HG02623 (cell line): Measurements from ENCODE around the gene FUOM.

Experiments used
- ATAC-seq: cut with Tn5 transposase; IDR thresholded peaks from one replicate; pipeline ENCODE4 v1.9.1; 2021; ENCODE audit warnings: moderate library complexity; ENCODE audit not compliant: unreplicated experiment

Gene FUOM

DNA sequence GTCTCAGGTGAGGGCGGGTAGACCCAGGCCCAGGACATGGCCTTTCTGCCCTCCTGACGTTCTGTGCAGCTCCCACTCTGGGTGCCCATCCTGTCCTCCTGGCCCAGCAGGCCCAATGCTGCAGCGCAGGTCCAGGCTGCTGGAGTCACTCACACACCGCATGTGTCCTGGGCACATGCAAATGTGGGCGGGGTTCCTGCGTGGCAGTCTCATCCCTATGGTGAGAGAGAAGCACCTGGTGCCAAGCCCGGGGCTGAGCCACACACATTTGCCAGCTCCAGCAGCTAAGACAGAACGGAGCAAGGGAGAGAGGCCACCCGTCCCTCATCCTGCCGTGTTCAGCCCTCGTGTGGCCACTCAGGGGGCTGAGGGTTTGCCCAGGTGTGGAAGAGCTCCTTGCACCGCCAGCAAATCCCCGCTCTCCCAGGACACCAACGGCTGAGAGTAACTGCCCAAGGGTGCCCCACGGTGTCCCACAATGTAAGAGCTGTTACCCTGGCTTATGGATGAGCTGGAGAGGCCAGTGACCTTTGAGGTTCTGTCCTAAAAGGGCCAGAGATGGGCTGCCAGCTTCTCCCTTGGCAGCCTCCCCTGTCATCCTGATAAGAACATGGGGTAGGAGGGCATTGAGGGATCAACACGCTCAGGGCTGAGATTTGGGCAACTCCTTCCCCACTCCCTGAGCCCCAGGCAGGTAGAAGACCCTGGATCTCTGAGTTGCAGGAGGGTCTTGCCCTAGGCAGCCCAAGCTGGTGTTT is 4.4 kb downstream of the FUOM start:
- ATAC-seq: no peak

DNA sequence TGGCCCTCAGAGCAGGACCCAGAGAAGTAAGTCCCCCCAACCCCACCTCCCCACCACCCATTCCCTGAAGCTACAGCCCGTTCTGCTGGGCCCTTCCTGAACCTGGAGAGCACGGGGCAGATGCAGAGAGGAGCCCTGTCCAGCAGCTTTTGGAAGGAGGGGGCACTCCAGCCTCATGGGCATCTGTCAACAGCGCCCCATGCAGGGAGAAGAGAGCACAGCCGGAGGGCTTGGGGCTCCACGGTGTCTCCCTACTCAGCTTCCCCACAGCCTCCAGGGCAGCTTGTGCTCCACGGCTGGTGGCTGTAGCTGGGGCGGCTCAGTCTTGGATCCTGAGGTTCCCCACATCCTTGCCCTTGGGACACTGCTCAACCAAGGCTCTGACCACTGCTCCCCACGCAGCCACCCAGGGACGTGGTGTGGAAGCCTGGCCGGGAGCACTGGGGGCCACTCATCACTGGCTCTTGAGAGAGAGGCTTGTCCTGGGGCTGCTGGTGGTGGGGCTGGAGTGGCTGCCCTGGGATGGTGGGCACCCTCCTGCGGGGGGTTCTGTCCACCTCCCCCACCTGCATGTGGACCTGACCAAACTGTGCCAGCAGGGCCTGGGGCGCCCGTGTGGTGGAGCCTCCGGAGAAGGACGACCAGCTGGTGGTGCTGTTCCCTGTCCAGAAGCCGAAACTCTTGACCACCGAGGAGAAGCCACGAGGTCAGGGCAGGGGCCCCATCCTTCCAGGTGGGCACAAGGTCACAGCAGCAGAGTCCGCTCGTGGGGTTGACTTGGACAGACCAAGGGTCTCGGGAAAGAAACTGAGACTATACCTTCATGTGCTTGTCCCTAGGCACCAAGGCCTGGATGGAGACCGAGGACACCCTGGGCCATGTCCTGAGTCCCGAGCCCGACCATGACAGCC is 6.2 kb downstream of the FUOM start:
- ATAC-seq: no peak

DNA sequence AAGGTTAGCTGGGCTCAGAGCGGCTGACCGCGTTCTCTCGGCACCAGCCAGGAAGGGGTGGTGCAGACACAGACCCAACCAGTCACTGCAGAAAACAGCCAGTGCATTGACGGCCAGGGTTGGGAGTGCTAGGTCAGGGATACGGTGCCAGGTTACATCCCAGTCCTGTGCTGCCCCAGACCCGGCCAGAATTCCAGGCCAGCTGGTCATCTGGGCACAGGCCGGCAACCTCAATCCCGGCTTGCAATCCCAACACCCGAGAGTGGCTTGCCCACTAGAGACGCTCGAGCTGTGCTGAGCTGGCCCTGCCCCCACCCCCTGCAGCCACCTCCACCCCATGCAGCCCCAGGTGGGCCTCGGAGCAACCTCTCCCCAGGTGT is 6.9 kb downstream of the FUOM start:
- no peak for ATAC-seq

DNA sequence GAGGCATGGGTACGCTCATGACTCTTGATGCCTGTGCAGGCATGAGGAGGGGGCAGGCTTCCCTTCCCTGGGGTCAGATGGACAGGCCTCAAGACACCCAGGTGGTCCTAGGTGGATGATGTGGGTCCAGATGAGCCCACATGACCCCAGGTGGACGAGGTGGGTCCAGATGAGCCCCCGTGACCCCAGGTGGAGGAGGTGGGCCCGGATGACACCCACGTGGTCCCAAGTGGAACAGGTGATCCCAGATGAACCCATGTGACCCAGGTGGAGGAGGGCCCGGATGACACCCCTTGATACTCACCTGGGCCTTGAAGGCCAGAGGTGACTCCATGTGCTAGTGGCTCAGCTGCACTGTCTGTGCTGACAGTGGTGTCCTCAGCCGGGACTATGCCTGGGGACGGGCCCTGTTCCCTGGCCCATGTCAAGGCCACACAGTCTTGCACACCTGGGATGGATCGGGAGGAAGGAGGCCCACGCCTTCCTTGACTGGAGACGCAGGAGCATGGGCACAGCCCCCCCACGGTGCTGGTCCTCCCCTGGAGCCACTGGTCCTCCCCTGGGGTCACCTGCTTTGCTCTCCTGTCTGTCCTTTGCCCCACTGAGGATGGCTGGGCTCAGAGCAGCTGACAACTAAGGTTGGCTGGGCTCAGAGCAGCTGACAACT is 7.4 kb downstream of the FUOM start:
- no peak for ATAC-seq

DNA sequence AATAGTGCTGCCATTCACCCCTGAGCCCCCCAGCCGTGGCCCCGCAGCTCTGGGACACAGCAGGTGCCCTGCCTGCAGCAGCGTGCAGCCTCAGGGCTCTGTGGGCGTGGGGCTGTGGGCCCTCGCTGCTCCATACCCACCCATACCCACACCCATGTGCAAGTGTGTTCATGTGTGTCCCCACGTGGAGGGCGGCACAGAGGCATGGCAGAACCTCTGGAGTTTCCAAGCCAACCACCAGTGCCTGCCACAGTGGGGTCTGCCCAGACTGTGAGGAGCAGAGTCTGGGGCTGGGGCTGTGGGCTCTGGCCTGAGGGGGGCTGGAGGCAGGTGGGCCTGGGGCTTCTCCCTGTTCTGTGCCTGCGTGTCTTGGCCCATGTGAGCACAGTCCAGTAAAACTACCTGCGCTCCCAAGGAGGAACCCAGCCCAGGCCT is 8.2 kb downstream of the FUOM start:
- ATAC-seq: no peak

DNA sequence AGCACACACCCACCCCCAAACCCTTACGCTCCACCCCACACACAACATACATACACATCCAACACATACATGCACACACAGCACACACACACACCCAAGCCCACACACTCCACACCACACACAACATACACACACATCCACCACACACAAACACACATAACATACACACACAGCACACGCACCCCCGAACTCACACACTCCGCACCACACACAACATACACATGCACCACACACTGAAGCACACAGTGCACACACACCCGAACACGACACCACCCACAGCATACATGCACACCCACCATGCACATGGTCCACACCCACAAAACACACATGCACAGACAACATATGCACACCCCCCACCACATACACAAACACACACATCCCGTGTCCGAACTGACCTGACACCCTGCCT is 8.7 kb downstream of the FUOM start:
- ATAC-seq: no peak

DNA sequence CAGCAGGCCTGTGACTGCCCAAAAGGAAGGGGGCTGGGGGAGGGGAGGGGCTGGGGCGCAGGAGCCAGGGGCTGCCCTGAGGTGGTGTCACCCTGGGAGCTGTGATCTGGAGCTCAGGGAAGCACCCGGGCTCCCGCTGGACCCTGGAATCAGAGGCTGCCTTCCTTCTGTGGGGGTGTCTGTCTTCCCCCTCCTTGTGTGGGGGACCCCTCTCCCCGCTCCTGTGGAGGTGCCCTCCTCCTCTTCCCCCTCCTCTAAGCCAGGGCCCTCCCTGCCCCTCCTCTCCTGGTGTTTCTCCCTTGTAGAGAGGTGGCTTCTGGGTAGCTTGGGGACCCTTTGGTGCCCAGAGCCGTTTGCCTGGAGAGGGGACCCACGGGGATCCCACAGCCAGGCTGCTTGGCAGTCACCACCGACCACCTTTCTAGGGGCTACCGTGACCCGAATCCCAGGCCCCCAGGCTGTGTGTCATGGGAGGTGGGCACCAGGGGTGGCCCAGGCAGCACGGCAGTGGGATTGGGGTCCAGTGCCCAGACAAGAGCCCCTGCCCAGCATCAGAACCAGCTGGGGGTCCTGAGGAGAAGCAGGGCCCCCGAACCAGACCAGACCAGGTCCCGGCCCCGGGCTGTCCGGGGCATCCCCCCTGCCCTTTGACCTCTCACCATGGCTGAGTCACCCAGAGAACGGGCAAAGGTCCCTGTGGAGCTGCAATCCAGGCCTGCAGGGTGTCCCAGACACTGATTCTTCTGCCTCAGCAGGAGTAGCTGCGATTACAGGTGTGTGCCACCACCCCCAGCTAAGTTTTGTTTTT is 9.9 kb downstream of the FUOM start:
- ATAC-seq: no peak

DNA sequence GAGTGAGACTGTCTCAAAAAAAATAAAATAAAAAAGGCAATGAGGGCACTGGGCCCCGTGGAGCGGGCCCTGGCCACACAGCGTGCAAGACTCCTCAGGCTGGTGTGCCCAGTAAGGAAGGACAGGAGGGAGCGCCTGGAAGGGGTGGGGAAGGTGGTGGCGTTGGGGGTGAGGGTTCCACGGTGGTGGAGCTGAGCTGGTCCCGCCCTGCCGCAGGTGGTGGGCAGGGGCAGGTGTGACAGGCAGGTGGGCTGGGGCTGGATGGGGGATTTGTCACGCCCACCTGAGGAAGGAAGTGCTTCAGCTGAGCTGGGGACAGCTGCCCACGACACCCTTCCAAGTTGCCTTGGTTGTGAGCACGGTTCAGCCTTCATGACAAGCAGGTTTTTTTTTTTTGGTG is 11.4 kb downstream of the FUOM start:
- ATAC-seq: no peak

DNA sequence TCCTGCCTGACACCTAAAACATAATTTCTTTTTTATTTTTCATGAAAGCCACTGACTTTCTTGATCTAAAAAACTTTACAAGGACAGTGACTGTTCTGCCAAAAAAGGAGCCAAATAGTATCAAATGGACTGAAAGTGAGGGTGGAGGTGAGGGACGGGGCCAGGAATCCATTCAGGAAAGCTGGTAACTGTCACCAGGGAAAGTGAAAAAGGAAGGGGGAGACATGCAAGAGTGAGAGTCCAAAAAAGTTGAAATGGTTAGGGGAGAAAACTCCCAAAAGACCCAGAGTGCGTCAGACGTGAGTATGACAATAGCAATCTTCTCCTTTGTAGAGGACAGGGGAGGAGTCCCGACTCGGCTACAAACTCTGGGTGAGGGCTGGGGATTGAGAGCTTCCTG is 13.6 kb downstream of the FUOM start:
- ATAC-seq: no peak

DNA sequence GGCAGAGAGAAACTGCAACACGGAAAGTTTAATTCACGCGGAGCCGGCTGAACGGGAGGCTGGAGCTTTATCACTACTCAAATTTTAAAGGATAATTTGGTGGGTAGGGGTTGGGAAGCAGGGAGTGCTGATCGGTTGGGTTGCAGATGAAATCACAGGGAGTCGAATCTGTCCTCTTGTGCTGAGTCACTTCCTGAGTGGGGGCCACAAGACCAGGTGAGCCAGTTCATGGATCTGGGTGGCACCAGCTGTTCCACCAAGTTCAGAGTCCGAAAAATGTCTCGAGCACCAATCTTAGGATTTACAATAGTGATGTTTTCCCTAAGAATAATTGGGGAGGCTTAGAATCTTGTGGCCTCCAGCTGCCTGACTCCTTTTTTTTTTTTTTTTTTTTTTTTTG is 14.3 kb downstream of the FUOM start:
- no peak for ATAC-seq

DNA sequence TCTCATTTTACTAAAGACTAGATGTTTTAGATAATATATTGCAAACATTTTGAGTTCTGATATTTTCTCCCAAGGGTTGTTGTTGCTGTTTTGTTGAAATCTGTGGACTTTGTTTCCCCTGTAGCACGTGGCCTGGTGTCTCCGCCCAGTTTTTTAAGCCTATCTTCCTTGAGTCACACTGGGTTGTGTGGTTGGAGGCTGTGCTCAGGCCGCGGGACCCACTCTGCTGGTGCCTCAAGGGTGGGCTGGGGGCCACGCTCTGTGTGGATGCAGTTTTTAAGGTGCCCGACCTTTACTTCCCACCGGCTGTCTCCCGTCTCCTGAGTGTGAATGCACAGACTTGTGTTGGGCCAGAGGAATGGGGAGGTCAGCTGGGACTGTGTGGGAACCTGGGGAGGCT is 14.9 kb downstream of the FUOM start:
- ATAC-seq: no peak

DNA sequence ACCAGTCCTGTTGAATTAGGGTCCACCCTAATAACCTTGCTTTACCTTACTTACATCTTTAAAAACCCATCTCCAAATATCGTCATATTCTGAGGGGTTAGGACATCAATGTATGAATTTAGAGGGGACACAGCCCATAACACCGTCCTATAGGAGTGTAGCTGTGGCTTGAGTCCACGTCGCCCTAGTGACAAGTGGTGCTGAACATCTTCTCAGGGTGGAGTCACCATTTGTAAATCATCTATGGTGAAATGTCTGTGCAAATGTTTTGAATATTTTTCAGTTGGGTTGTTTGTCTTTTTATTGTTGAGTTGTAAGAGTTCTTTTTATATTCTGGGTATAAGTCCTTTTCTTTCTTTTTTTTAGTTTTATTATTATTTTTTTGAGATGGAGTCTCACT is 15.8 kb downstream of the FUOM start:
- ATAC-seq: no peak

DNA sequence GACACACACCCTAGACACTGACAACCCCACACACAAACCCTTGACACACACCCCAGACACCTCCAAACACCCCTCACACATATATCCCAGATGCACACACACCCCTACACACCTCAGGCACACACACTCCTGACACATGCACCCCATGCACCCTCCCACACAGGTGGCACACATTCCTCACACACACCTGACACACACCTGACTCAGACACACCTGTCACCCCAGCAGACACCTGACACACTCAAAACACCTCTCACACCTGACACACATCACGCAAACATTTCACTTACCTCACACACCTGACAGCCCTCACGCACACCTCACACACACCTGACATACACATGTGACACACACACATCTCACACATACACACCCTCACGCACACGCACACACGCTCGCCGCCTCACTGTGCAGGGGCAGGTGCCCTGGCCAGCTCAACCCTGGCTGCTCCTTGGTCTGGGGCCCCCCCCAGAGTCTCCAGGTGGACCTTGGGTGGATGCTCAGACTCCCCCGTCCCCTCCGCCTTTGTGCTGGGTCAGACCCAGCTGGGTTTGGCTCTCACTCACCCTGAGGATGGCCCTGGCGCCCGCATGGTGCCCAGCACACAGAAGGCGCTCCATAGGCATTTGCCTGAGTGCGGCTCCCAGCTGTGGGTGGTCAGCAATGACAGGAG is 18.0 kb downstream of the FUOM start:
- no peak for ATAC-seq

DNA sequence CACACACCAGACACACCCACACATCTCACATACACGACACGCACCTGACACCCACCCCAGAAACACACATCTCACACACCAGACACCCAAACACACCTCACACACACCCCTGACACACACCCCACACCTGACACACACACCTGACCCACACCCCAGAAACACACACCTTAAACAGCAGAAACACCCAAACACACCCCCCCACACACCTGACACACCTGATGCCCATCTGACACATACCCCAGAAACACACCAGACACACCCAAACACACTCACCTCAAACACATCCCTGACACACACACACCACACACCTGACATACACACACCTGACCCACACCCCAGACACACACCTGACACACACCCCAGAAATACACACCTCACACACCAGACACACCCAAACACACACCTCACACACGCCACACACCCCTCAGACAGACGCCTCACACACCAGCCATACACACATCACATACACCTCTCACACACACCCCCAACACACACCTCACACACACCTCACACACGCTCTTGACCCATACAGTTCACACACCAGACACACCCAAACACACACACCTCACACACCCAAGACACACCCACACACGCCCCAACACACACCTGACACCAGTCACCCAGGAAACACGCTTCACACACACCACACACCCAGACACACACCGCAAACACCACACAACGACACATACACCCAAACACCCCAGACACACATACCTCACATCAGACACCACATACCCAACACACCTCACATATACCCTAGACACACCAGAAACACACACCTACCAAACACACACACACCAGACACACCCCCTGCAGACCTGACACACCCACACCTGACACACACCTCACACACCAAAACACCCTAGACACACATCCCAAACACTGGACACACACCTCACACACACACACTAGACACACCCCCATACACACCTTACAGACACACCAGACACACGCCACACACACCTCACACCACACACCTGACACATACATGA is 19.4 kb downstream of the FUOM start:
- no peak for ATAC-seq

DNA sequence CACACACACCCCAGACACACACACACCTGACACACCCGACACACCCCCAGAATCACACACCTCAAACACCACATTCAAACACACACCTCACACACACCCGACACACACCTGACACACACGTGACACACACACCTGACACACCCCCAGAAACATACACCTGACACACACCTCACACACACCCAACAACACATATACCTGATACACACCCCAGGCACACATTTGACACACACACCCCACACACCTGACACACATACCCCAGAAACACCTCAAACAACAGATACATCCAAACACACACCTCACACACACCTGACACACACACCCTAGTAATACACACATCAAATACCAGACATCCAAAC is 20.5 kb downstream of the FUOM start:
- no peak for ATAC-seq

DNA sequence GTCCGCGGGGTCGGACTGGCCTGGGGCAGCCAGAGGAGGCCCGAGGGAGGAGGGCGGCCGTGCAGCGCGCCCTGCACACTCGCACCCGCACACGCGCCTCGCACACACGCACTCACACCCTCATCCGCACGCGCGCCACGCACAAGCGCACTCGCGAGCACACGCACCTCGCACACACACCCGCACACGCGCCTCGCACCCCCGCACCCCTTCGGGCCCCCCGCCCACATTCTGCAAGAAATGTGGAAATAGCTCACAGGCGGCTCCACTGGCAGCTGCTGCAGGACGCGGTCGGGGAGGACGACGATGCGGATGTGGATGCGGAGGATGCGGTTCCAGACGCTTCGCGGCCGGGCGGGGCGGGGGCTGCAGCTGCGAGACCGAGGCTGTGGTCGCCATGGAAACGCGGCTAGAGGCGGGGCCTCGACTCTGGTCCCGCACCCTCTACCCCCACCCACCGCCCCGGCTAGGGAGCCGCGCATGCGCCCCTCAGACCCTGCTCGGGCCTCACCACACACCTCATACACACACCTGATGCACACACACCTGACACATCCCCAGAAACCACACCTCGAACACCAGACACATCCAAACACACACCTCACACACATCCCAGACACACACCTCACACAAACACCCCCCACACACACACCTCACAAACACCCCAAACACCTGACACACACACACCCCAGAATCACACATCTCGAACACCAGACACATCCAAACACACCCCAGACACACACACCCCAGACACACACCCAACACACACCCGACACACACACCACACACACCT is 21.0 kb downstream of the FUOM start, which contains the start of gene CALY:
Gene CALY (minus strand): TSS at position 320 of the 793 bp plus-strand sequence. CDS start 7,907 bp downstream, outside the sequence.
- ATAC-seq: no peak

DNA sequence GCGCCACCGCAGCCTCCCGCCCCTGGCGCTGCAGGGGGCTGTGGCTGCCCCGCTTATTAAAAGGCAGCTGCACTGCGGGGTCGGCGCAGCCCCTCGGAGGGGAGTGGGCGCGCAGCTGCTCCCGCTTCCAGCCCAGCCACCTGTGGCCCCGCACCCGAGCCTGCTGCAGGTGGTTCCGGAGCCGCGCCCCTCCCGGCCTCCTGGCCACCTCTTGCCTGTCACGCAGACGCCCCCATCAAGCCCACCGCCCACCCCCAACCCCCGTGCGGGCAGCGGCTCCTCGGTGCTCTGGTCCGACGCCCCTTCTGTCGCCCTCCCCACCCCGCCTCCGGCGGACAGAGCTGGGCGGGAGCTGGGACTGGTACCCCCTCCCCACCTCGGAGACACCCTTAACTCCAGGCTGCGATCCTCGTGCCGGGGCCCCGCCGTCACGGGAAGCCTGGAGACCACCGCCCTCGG is 21.7 kb downstream of the FUOM start:
- no peak for ATAC-seq
